ENCODE results near the gene SCYGR4.

- TF ChIP-seq KDM5A (IDR thresholded peaks at IDR 0.05) = no peak
- no peak for TF ChIP-seq CTCF (IDR thresholded peaks at IDR 0.05)
- no peak for TF ChIP-seq EP300 (IDR thresholded peaks at IDR 0.05)
- TF ChIP-seq BHLHE40 (IDR thresholded peaks at IDR 0.05; ENCODE audit: low read depth, low read length) = no peak
- no peak for TF ChIP-seq JUN (IDR thresholded peaks at IDR 0.05)
- TF ChIP-seq, protein P1, sequence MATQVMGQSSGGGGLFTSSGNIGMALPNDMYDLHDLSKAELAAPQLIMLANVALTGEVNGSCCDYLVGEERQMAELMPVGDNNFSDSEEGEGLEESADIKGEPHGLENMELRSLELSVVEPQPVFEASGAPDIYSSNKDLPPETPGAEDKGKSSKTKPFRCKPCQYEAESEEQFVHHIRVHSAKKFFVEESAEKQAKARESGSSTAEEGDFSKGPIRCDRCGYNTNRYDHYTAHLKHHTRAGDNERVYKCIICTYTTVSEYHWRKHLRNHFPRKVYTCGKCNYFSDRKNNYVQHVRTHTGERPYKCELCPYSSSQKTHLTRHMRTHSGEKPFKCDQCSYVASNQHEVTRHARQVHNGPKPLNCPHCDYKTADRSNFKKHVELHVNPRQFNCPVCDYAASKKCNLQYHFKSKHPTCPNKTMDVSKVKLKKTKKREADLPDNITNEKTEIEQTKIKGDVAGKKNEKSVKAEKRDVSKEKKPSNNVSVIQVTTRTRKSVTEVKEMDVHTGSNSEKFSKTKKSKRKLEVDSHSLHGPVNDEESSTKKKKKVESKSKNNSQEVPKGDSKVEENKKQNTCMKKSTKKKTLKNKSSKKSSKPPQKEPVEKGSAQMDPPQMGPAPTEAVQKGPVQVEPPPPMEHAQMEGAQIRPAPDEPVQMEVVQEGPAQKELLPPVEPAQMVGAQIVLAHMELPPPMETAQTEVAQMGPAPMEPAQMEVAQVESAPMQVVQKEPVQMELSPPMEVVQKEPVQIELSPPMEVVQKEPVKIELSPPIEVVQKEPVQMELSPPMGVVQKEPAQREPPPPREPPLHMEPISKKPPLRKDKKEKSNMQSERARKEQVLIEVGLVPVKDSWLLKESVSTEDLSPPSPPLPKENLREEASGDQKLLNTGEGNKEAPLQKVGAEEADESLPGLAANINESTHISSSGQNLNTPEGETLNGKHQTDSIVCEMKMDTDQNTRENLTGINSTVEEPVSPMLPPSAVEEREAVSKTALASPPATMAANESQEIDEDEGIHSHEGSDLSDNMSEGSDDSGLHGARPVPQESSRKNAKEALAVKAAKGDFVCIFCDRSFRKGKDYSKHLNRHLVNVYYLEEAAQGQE (IDR thresholded peaks at IDR 0.05) = no peak
- no peak for TF ChIP-seq MYC (IDR thresholded peaks at IDR 0.05; ENCODE audit: borderline replicate concordance, low read length)
- no peak for TF ChIP-seq POLR2AphosphoS2 (conservative IDR thresholded peaks at IDR 0.05; ENCODE audit: low read length)
- no peak for TF ChIP-seq POLR2A (IDR thresholded peaks at IDR 0.05; ENCODE audit: low read length)
- TF ChIP-seq RFX5 (IDR thresholded peaks at IDR 0.05) = no peak
- no peak for TF ChIP-seq ZNF302 (CRISPR knock-in tag; IDR thresholded peaks at IDR 0.05)
- no peak for TF ChIP-seq RNF2 (IDR thresholded peaks at IDR 0.05; ENCODE audit: borderline replicate concordance, low read depth)
Measured at GRCh38 chr2:227626580-227627151, 9.4 kb downstream of the SCYGR4 start.
